ENCODE results near the gene NFYA.

The NFYA gene

GRCh38 chr6:41072836-41073202 is at the start of gene NFYA:
NFYA (plus strand) TSS chr6:41072974; CDS start chr6:41079090, 6,116 bp downstream.
- peak; percentile 100 for DNase-seq

GRCh38 chr6:41023114-41023513 is 49.7 kb upstream of the NFYA start:
- DNase-seq = no peak

- DNase-seq = no peak
Measured at GRCh38 chr6:41025966-41026530, 46.7 kb upstream of the NFYA start.

- DNase-seq = peak; percentile 58
Measured at GRCh38 chr6:41027241-41027640, 45.5 kb upstream of the NFYA start.

- peak; percentile 96 for DNase-seq
Measured at GRCh38 chr6:41027799-41028560, 44.8 kb upstream of the NFYA start.

- no peak for DNase-seq
Measured at GRCh38 chr6:41028561-41029412, 44.0 kb upstream of the NFYA start.

- DNase-seq = no peak
Measured at GRCh38 chr6:41032830-41033229, 39.9 kb upstream of the NFYA start.

- no peak for DNase-seq
Measured at GRCh38 chr6:41033776-41034175, 39.0 kb upstream of the NFYA start.

GRCh38 chr6:41036186-41036585 is 36.6 kb upstream of the NFYA start:
- DNase-seq = no peak

- no peak for DNase-seq
Measured at GRCh38 chr6:41036601-41037000, 36.2 kb upstream of the NFYA start.

- DNase-seq = no peak
Measured at GRCh38 chr6:41037107-41037900, 35.5 kb upstream of the NFYA start.

GRCh38 chr6:41038205-41038604 is 34.6 kb upstream of the NFYA start:
- no peak for DNase-seq

GRCh38 chr6:41039060-41039998 is 33.4 kb upstream of the NFYA start, which contains the start of gene UNC5CL:
UNC5CL (minus strand) TSS chr6:41039221; CDS start chr6:41035074, 4,147 bp downstream.
- peak; percentile 70 for DNase-seq

GRCh38 chr6:41040101-41040939 is 32.5 kb upstream of the NFYA start:
- DNase-seq = peak; percentile 25

GRCh38 chr6:41040940-41041536 is 31.7 kb upstream of the NFYA start:
- no peak for DNase-seq

- no peak for DNase-seq
Measured at GRCh38 chr6:41042226-41043055, 30.3 kb upstream of the NFYA start, which contains the start of gene TSPO2. TSPO2 (plus strand) TSS chr6:41042467; CDS start chr6:41042986, 519 bp downstream.

GRCh38 chr6:41043151-41043550 is 29.6 kb upstream of the NFYA start:
- DNase-seq = no peak

- DNase-seq = no peak
Measured at GRCh38 chr6:41045664-41046063, 27.1 kb upstream of the NFYA start.

- no peak for DNase-seq
Measured at GRCh38 chr6:41046084-41046483, 26.7 kb upstream of the NFYA start.
